HG02870 (cell line): ENCODE measurements around the gene ZFAND3.

Source experiments
- ATAC-seq: cut with Tn5 transposase; IDR thresholded peaks from one replicate; pipeline ENCODE4 v1.9.1; 2021; ENCODE audit warnings: mild to moderate bottlenecking, moderate library complexity; ENCODE audit not compliant: unreplicated experiment

The ZFAND3 gene

DNA sequence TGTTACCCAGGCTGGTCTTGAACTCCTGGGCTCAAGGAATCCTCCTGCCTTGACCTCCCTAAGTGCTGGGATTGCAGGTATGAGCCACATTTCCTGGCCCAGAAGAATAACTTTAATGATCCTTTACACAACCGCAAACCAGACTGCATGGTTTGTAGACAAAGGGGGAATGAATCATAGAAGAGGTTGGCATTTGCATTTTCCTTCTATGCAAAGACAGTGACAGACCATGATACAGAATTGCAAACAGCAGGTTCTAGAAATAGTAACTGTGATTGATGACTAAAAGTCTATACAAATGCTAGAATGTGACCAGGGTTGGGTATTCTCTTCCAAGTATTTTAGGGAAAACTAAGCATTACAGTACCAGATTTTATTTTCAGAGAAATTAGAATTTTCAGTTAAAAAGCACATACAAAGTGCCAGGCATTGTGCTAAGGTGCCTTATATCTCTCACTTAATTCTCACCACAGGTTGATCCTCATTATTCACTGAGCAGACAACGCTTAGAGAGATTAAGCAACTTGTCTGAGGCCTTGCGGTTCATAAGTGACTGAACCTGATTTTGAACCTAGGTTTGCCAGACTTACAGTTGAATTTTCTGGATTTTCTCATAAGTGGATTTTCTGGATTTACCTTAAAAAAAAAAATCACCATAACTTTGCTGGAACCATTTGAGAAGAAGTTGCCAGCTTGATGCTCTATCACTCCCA lies 146.6 kb downstream of the ZFAND3 start:
- no peak for ATAC-seq

DNA sequence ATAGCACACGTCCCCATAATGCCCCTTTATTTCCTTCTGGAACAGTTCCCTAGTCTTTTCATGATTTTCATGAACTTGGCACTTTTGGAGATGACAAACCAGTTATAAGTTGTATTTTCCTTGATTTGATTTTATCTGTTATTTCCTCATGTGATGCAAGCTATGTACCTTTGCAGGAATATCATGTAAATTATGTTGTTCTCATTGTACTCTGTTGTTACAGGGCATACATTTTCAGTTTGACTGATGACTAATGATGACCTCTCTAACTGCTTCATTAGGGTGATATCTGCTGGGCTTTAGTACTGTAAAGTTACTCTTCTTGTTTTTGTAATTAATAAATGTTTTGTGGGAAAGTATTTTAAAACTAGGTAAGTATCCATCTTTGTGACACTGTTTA lies 147.3 kb downstream of the ZFAND3 start:
- no peak for ATAC-seq

DNA sequence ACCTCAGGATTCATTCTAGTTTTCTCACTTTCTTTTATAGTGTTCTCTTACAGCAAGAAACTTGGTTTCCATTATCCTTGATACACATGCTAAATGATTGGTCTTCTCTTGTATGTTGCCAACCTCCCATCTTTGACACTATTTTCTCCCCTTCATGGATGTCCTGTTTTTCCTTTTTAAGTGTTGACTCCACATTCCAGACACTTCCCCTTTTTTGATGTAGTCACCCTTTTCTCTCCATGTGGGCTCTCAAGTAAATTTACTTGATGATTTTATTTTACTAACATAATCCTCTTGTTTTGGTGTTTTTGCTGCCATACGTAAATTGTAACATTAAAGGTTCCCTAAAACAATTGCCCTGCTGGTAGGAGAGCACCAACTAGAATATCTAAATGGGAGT lies 148.1 kb downstream of the ZFAND3 start:
- no peak for ATAC-seq

DNA sequence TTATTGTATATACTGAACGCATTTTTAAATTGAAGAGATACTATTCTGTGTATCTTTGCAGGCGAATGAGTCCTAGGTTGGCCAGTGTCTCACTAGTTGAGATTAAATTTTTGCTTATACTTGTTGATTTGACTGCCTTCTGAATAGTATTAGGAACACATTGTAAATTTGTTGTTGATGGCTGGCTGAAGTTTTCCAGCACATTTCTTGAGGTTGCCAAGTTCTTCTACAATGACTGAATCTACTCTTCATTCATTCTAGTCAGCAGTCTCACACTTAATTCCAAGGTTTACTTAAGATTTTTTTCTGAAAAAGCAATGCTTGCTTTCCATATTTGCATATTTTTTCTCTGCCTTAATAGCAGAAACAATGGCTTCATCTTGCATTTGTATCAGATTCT lies 151.7 kb downstream of the ZFAND3 start:
- ATAC-seq, result no peak

DNA sequence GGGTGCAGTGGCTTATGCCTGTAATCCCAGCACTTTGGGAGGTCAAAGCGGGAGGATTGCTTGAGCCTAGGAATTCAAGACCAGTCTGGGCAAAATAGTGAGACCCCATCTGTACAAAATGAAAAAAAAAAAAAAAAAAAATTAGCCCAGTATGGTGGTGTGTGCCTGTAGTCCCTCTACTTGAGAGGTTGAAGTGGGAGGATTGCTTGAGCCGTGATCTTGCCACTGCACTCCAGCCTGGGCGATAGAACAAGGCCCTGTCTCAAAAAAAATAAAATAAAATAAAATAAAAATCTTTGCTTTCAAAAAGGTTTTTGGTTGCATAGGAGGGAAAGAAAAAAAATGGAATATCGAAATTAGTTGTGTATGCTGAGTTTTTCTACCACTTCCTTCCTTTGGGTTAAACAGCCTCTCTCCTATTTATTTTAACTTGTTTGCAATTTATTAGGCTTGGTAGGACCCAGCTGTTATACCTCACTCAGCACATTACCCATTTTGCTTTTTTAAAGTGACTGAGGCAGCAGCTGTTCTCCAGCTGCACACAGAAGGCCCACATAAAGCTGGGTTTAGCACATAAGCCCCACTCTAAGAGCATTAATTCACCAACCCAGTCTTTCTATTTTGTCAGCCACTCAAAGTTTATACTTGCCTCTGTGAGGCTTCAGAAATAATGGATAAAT lies 152.3 kb downstream of the ZFAND3 start:
- no peak for ATAC-seq

DNA sequence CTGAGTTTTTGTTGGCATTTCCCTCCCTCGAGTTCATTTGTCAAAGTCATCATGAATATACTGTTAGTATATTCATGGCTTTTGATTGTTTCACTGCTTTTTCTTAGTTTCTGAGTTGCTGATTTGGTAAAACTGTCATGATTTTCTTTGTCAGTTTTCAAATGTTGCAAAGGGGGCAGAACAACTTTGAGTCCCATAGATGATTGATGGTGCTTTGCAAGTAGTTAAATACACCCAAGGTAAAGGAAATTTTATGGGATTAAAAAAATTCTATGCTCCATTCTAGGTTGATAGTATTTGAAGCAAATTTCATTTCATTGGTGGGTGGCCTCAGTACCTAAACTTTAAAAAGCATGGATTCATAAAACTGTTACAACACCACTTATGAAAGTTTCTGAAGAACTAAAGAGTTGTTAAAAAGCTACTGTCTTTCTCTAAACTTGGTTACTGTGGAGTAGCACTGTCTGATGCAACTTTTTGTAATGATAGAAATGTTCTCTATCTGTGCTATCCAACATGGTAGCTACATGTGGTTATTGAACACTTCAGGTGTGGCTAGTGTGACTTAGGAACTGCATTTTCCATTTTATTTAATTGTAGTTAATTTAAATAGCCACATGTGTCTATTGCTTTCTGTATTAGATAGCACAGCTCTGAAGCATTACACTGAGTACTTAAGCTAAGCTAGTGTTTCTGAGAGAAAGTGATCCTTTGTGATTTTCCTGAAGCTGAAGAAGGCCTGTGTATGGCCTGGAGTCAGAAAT lies 153.6 kb downstream of the ZFAND3 start:
- no peak for ATAC-seq

DNA sequence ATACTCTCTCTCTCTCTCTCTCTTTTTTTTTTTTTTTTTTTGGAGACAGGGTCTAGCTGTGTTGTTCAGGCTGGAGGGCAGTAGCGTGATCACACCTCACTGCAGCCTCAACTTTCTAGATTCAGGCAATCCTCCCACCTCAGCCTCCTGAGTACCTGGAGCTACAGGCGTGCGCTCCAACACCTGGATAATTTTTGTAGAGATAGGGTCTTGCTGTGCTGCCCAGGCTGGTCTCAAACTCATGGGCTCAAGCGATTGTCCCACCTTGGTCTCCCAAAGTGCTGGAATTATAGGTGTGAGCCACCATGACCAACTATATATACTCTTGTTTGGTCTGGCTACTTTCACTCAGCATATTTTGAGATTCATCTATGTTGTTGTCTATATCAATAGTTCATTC lies 154.9 kb downstream of the ZFAND3 start:
- ATAC-seq, result no peak

DNA sequence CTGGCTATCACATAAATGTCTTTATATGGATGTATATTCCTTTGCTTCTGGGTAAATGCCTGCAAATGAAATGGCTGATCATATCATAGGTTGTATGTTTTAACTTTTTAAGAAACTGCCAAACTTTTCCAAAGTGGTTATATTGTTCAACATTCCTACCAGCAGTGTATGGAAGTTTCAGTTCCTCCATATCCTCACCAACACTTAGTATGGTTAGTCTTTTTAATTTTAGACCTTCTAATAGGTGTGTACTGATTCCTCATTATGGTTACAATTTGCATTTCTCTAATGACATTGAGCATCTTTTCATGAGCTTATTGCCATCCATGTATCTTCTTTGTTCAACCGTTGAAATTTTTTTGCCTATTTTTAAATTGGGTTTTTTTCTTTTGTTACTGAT lies 155.4 kb downstream of the ZFAND3 start:
- no peak for ATAC-seq

DNA sequence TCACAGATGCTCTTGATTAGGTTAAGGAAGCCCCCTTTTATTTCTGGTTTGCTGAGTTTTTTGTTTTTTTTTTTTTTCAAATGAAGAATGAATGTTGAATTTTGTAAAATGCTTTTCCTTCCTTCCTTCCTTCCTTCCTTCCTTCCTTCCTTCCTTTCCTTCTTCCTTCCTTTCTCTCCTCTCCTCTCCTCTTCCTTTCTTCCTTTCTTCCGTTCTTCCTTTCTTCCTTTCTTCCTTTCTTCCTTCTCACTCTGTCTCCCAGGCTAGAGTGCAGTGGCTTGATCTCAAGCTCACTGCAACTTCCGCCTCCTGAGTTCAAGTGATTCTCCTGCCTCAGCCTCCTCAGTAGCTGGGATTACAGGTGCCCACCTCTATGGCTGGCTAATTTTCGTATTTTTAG lies 158.2 kb downstream of the ZFAND3 start:
- ATAC-seq, result no peak

DNA sequence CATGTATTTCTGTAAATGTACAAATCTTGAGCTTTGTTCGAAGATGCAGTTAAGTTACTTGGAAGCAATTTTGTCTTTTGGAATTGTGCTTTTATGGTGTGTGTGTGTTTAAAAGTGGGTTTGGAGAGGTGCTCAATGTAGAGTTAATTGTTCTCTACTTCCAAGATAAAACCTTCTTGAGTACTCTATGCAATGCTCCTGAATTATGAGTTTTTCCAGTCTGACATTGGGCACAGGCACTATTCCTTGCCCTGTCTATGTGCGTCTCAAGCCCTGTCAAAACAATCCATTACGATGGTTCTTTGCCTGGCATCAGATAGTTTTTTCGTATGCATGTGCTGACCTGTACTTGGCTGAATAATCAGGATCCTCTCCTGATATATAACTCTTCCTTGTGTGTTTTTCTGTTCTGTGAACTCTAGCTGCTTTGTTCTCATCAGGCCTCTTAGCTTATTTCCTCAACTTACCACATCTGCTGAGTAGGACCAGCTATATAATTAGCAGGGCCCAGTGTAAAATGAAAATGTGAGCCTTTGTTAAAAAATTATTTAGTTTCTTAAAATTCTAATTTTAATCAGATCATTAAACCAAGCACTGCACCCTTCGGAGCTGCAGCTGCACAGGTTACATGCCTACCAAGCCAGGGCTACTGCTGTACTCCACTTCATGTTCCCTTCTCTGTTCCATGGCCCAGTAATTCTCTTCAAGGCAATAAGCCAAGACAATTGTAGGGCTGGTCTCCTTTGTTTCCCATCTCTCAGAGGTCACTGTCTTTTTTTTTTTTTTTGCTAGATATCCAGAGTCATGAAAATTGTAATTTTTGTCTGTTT lies 160.1 kb downstream of the ZFAND3 start:
- no peak for ATAC-seq

DNA sequence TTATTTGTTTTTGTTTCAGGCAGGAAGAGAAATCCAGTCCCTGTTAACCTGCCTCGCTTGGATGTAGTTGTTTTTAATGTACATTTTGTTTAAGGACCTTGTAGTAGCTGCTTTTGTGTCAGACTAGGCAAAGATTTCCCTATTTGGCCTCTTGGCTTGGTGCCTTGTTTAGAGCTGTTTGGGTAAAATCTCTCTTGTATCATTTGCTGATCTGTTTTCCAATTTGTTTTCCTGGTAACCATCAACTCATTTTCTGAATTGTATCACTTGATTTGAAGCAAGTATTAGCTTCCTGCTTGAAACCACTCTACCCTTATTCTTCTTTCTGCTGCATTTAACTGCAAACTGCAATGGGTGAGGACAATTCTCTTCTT lies 160.7 kb downstream of the ZFAND3 start:
- ATAC-seq, result no peak

DNA sequence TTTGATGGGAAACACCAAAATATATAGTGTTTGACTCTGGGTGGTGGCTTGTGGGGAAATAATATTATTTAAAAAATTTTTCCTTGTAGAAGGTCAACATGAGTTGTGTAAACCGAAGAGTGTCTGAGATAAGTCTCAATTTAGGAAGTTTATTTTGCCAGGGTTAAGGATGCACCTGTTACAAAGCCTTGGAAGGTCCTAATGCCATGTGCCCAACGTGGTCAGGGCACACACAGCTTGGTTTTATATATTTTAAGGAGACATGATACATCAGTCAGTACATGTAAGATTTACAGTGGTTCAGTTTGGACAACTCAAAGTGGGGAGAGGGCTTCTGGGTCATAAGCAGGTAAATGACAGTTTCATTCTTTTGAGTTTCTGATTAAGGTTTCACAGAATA lies 162.1 kb downstream of the ZFAND3 start:
- ATAC-seq, result no peak

DNA sequence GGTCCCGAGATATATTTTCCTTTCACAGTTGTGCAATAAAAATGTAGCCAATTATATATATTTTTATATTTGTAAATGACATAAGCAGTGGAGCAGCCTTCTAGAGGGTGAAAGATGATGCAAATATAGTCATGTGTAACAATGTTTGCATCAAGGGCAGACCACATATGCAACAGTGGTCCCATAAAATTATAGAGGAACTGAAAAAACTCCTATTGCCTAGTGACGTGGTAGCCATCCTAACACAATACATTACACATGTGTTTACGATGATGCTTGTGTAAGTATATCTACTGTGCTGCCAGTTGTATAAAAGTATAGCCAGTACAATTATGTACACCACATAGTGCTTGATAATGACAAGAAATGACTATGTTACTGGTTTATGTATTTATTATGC lies 162.8 kb downstream of the ZFAND3 start:
- ATAC-seq, result no peak

DNA sequence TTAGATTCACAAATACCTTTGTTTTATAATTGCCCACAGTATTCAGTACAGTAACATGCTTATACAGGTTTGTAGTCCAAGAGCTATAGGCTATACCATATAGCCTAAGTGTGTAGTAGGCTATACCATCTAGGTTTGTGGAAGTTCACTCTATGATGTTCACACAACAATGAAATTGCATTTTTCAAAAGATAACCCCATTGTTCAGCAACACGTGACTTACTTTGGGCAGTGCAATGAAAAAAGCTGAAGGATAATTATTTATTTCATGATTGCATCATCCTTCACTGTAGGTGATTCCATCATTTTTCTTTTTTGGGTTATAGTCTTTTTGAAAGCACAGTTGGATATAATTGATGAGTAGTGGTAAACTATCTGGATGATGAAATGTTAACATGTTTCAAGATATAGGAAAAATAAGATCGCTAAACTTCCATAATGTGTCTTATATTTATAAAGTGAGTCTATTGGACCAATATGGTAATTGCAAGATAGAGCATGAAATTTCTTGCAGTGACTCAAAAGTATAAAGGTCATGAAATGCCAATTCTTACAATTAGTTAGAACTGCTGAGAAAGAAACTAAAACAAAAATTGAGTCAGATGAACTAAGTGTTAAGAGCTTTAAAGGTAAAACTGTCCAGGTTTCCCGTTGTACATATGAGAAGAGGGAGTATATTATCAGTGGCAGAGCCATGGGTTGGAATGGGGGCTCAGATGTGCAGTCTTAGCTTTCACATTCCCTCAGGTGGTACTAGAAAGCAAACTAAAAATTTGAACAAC lies 164.4 kb downstream of the ZFAND3 start:
- no peak for ATAC-seq

DNA sequence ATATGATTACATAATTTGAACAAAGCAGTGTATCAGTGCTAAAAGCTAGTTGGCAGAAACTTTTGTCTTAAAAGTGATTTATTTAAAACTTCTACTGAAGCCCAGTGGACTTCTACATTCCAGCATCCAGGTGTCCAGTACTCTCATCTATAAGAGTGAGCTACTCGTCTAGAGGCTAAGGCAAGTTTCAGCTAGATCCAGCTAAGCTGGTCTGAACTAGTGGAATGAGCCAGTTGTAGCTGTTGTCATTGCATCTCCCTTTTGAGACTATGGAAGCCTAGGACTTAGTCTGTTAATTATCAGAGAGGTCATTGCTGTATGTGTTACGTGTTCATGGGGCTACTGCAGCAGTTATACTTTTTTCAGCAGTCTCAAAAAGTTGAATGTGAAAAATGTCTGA lies 165.1 kb downstream of the ZFAND3 start:
- no peak for ATAC-seq

DNA sequence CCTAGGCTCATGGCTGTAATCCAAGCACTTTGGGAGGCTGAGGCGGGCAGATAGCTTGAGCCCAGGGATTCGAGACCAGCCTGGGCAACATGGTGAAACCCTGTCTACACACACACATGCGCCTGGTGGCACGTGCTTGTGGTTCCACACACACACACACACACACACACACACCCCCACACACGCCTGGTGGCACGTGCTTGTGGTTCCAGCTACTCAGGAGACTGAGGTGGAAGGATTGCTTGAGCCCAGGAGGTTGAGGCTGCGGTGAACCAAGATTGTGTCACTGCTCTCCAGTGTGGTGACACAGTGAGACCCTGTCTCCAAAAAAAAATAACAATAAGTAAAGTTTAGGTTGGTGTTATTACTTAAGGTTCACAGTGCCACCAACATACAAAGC lies 165.8 kb downstream of the ZFAND3 start:
- no peak for ATAC-seq

DNA sequence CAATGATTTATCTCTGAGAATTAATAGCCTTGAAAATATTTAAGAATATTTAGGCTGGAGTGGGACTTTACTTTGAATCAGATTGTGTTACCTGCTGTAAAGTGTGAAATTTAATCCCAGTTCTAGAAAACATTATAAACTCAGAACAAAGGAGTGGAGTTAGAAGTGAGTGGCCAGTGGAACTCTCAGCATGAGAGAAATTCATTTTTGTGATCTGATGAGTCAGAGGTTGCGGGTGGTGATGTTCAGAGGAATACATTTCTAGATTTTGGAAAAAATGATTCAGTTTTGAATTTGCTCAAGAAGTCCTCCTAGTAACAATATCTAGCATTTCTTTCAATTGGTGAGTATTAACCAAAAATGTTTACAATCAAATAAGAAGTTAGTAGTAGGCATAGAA lies 167.5 kb downstream of the ZFAND3 start:
- no peak for ATAC-seq

DNA sequence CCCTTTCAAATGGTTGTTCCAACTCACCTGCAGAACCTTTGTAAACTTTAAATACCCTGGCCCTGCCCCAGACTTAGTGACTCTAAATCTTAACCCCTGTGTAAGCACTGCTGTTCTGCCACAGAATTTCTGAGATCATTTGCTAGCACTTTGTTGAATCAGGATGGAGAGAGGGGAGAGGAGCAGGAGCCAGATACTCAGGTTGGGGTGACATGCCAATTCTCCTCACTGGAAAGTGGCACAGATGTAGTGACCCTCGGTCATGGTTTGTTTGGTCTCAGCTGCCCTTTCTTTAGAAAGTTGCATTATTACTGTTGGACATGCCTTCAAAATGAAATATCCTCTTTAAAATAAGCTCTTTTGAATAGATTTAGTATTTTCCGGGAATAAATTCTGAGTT lies 168.0 kb downstream of the ZFAND3 start:
- ATAC-seq, result no peak

DNA sequence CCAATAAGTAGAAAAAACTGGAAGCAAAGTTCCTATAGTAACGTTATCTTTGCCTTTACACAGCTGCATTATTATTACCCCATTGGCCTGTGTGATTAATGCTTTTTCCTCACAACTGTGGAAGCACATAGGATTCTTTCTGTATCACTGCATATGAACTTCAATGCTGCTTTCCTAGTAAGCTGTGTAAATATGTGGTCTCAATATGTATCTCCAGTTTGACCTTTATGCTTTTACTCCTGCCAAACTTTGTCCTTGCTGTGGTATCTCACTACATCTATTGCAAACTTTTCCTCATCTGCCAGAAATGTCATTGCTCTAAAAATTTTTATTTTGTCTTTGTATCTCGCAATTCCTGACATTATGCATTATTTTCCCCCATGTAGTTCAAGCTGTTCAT lies 168.6 kb downstream of the ZFAND3 start:
- no peak for ATAC-seq

DNA sequence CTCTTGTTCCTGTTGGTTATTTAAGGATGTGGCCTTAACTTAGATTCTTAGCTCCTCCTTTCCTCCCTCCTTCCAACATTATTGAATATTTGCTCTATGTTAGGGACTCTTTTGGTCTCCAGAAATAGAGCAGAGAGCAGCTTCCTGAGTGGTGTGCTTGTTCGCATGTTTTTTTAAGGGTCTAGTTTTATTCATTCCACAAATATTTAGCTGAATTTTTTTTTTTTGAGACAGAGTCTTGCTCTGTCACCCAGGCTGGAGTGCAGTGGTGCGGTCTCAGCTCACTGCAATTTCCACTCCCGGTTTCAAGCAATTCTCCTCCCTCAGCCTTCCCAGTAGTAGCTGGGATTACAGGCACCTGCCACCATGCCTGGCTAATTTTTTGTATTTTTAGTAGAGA lies 169.2 kb downstream of the ZFAND3 start:
- no peak for ATAC-seq
